Panc1 (cell line): Measurements from ENCODE around the gene CYB5A. TPM values are rescaled to one million over a fixed set of nuclear protein-coding genes. Genes with fewer than 3 reads are reported as not detected.

Experiments used
- ATAC-seq: fragments of 200-7000 bp; cut with Tn5 transposase; 2 replicates; pipeline ENCODE4 v1.9.1; 2020; ENCODE audit warnings: mild to moderate bottlenecking, moderate library complexity
- BruUV-seq: library from RNA; stranded (reverse); fragments of 400-500 nt; replicated peaks from 2 replicates; lab custom pipeline; 2021; lab: Mats Ljungman, UMichigan
- CTCF ChIA-PET: fragments of 300-600 bp; sonication (Branson Sonifier 250); formaldehyde crosslinking; loops from one replicate; lab custom pipeline; 2022; ENCODE audit warnings: antibody characterized with exemption; lab: Charles Lee
- POLR2A ChIA-PET: fragments of 300-600 bp; sonication (Branson Sonifier 250); formaldehyde crosslinking; loops from one replicate; lab custom pipeline; 2022; ENCODE audit warnings: antibody characterized with exemption; lab: Charles Lee
- DNase-seq: peaks from one replicate; pipeline ENCODE4 v3.0.0-alpha.2; 2010; ENCODE audit warnings: low read depth, low spot score
- H3K27ac ChIP-seq: 2 replicates; pipeline ENCODE4 v1.5.1; 2011; ENCODE audit warnings: mild to moderate bottlenecking, low read length, inconsistent platforms
- H3K27me3 ChIP-seq: fragments of 200-500 bp; sonication (Bioruptor generic); 2 replicates; pipeline ENCODE4 v1.6.0; 2014; ENCODE audit warnings: low read length, inconsistent platforms; ENCODE audit not compliant: control insufficient read depth, insufficient read depth
- H3K36me3 ChIP-seq: fragments of 200-500 bp; sonication (Bioruptor generic); 2 replicates; pipeline ENCODE4 v1.5.1; 2014; ENCODE audit warnings: inconsistent platforms, mild to moderate bottlenecking, low read length, moderate library complexity; ENCODE audit not compliant: control insufficient read depth, insufficient read depth
- H3K4me1 ChIP-seq: 2 replicates; pipeline ENCODE4 v1.5.1; 2011; ENCODE audit warnings: inconsistent platforms, mild to moderate bottlenecking, low read length, moderate library complexity; ENCODE audit not compliant: control insufficient read depth, insufficient read depth
- H3K4me3 ChIP-seq, 2 experiments: 2 replicates each; pipeline ENCODE4 v1.5.1; 2011 to 2012; ENCODE audit warnings: low read depth in 2 of 2, low read length in 2 of 2, mild to moderate bottlenecking in 2 of 2, inconsistent platforms in 1 of 2, moderate library complexity in 1 of 2
- H3K9me3 ChIP-seq: fragments of 200-500 bp; sonication (Bioruptor generic); 2 replicates; pipeline ENCODE4 v1.5.1; 2014; ENCODE audit warnings: low read depth, mild to moderate bottlenecking, inconsistent platforms, low read length, moderate library complexity; ENCODE audit not compliant: control insufficient read depth, insufficient read depth
- POLR2AphosphoS5 ChIP-seq: IDR thresholded peaks from 2 replicates; pipeline ENCODE4 v1.6.1; 2012; ENCODE audit warnings: mild to moderate bottlenecking, low read depth, low read length, moderate library complexity
- SIN3A ChIP-seq: IDR thresholded peaks from 2 replicates; pipeline ENCODE4 v1.6.1; 2012; ENCODE audit warnings: low read depth, mild to moderate bottlenecking, low read length, moderate library complexity, borderline replicate concordance; ENCODE audit not compliant: insufficient read depth
- TCF7L2 ChIP-seq: IDR thresholded peaks from 2 replicates; pipeline ENCODE4 v1.6.1; 2011; ENCODE audit warnings: mild to moderate bottlenecking, low read depth, low read length, inconsistent platforms
- in situ Hi-C: cut with HindIII; loops from 2 replicates; pipeline ENCODE4 v1.10.0; 2016; ENCODE audit warnings: low sequenced_read_pairs, low pct_unique_long_range_greater_than_20kb
- intact Hi-C: fragments of 100-400 bp; cut with micrococcal nuclease; formaldehyde crosslinking; loops from one replicate; pipeline ENCODE4 v1.10.0; 2022; ENCODE audit not compliant: unreplicated experiment
- total RNA-seq: library from RNA; stranded (reverse); gene quantifications from one replicate; pipeline ENCODE4 v1.2.1, GENCODE V29; 2021; ENCODE audit not compliant: unreplicated experiment
- TF ChIP-seq, protein P1 (sequence below): fragments of 450-650 bp; IDR thresholded peaks from 2 replicates; pipeline ENCODE4 v1.5.1; 2017; ENCODE audit warnings: mild to moderate bottlenecking
- TF ChIP-seq, protein P2 (sequence below), 2 experiments: IDR thresholded peaks; 2 replicates each; pipeline ENCODE4 v1.6.1; 2011 to 2012; ENCODE audit warnings: low read depth in 2 of 2, control low read depth in 1 of 2, low read length in 1 of 2, mild to moderate bottlenecking in 1 of 2, moderate library complexity in 1 of 2; ENCODE audit not compliant: insufficient read depth in 1 of 2

The CYB5A gene
- total RNA-seq, 1 experiment from 2014 or later = 51.3 TPM

DNA sequence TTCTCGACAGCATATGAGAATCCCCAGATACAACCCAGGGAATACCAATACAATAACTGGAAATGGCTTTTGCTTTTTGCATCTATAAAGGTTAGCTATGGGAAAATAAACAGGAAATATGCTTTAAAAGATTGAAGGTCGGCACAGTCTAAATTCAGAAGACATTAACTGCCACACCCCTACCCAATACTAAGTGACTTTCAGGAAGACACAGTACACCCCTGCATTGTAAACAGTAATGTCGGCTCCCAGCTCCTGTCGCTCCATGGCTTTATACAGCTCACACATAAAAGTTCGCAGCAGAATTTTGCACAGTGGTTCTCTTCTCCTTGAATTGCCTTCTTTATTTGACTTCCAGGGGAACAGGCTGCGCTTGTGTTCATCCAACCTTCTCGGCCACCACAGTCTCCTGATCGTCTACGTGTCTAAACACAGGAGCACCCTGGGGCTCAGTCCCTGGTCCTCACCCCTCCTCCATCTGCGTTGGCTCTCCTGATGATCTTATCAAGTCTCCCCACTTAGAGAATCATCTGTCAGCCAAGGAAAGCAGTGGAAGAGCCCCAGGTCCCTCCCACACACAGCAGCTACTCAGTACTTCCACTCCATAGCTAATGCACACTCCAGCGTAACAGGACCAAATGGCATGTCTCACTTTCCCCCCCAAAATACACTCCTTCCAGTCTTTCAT, 22.7 kb downstream of the CYB5A start:
- in situ Hi-C loops = no loop called here

DNA sequence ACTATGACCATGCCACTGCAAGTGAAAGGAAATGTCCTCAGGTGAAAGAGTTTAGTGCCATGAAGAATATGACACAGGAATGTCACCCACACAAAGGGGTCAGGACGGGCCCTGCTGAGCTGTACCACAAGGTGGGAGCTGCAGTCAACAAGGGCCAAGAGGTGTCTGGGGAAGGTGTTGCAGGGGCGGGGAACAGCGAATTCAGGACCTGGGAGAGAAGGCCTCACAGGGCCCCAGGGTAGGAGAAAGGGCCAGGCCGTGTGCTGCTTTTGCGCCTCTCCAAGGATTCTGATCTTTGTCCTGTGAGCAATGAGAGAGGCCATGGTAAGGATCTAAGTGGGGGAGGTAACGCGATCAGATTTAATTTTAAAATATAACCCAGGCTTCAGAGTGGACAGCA, 23.6 kb downstream of the CYB5A start:
- no peak for DNase-seq
- H3K36me3 ChIP-seq = no peaks in the 10 kb centered on the region
- ChIA-PET CTCF (no interaction called here), POLR2A (no interaction called here)
- intact Hi-C loops = no loop called here
- ATAC-seq = no peak
- H3K4me1 ChIP-seq = no peaks in the 10 kb centered on the region
- H3K27me3 ChIP-seq = no peaks in the 10 kb centered on the region
- no TSS peak for BruUV-seq
- no peak overlapping the region for H3K27ac ChIP-seq
- TF ChIP-seq, protein P1, sequence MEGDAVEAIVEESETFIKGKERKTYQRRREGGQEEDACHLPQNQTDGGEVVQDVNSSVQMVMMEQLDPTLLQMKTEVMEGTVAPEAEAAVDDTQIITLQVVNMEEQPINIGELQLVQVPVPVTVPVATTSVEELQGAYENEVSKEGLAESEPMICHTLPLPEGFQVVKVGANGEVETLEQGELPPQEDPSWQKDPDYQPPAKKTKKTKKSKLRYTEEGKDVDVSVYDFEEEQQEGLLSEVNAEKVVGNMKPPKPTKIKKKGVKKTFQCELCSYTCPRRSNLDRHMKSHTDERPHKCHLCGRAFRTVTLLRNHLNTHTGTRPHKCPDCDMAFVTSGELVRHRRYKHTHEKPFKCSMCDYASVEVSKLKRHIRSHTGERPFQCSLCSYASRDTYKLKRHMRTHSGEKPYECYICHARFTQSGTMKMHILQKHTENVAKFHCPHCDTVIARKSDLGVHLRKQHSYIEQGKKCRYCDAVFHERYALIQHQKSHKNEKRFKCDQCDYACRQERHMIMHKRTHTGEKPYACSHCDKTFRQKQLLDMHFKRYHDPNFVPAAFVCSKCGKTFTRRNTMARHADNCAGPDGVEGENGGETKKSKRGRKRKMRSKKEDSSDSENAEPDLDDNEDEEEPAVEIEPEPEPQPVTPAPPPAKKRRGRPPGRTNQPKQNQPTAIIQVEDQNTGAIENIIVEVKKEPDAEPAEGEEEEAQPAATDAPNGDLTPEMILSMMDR = no peak
- TF ChIP-seq SIN3A = no peak
- no peak for TF ChIP-seq TCF7L2
- TF ChIP-seq, protein P2, sequence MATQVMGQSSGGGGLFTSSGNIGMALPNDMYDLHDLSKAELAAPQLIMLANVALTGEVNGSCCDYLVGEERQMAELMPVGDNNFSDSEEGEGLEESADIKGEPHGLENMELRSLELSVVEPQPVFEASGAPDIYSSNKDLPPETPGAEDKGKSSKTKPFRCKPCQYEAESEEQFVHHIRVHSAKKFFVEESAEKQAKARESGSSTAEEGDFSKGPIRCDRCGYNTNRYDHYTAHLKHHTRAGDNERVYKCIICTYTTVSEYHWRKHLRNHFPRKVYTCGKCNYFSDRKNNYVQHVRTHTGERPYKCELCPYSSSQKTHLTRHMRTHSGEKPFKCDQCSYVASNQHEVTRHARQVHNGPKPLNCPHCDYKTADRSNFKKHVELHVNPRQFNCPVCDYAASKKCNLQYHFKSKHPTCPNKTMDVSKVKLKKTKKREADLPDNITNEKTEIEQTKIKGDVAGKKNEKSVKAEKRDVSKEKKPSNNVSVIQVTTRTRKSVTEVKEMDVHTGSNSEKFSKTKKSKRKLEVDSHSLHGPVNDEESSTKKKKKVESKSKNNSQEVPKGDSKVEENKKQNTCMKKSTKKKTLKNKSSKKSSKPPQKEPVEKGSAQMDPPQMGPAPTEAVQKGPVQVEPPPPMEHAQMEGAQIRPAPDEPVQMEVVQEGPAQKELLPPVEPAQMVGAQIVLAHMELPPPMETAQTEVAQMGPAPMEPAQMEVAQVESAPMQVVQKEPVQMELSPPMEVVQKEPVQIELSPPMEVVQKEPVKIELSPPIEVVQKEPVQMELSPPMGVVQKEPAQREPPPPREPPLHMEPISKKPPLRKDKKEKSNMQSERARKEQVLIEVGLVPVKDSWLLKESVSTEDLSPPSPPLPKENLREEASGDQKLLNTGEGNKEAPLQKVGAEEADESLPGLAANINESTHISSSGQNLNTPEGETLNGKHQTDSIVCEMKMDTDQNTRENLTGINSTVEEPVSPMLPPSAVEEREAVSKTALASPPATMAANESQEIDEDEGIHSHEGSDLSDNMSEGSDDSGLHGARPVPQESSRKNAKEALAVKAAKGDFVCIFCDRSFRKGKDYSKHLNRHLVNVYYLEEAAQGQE (IDR thresholded peaks at IDR 0.05; ENCODE audit: insufficient read depth in 1 of 2, low read depth in 2 of 2, low read length in 1 of 2) = no peak
- no peak for TF ChIP-seq POLR2AphosphoS5
- in situ Hi-C loops = no loop called here
- no peaks in the 10 kb centered on the region for H3K9me3 ChIP-seq
- H3K4me3 ChIP-seq = no peak overlapping the region

More for the DNA sequence above, 22.7 kb downstream of the CYB5A start:
- H3K9me3 ChIP-seq = no peaks in the 10 kb centered on the region
- H3K4me1 ChIP-seq = no peaks in the 10 kb centered on the region
- intact Hi-C loops = no loop called here
- no peak overlapping the region for H3K27ac ChIP-seq
- POLR2A ChIA-PET = no interaction called here
- no peak overlapping the region for H3K4me3 ChIP-seq
- CTCF ChIA-PET = no interaction called here
- DNase-seq = no peak
- no TSS peak for BruUV-seq
- no peaks in the 10 kb centered on the region for H3K36me3 ChIP-seq
- H3K27me3 ChIP-seq = no peaks in the 10 kb centered on the region
- ATAC-seq = no peak
- TF ChIP-seq SIN3A (no peak), TCF7L2 (no peak), POLR2AphosphoS5 (no peak)
- TF ChIP-seq, protein P2 (IDR thresholded peaks at IDR 0.05; ENCODE audit: insufficient read depth in 1 of 2, low read depth in 2 of 2, low read length in 1 of 2) = no peak
- TF ChIP-seq, protein P1 = no peak
